Islet precursor cell (in vitro differentiated cells): ENCODE measurements around the gene SPNS3.

ENCODE experiments used
- DNase-seq: peaks from one replicate; pipeline ENCODE4 v3.0.0-alpha.2; 2018

Gene SPNS3

GRCh38 chr17:4427505-4427904, 6.2 kb upstream of the SPNS3 start:
- DNase-seq, result no peak

DNA sequence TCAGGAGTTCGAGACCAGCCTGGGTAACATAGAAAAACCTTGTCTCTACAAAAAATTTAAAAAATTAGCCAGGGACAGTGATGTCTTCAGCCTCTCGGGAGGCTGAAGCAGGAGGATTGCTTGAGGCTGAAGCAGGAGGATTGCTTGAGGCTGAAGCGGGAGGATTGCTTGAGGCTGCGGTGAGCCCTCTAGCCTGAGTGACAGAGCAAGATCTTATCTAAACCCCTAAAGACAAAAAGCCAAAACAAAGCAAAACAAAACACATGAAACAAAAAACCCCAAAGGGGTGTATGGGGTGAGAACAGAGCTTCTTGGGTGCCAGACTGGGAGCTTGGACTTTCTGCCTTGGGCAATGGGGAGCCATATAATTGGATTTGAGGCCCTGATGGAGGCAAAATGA, 2.6 kb downstream of the SPNS3 start:
- no peak for DNase-seq

DNA sequence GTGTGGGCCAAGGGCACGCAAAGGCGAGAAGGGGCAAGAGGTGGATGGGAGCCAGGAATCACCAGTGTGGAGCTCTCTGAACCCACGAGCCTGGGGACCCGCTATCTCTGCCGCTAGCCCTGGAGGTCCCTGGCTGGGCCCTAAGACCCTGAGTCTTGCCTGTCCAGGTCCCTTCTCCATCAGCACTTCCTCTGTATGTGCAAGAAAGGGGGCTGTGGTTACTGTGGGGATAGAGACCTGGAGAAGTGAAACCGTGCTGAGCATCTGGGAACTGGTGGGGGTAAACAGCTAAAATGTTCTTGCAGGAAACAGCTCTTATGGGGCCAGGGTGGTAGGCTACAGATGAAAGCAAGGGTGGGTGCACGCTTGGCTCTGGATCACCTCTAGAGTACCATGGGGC, 3.1 kb downstream of the SPNS3 start:
- DNase-seq, result peak; percentile 55

- DNase-seq, result no peak
Observed at GRCh38 chr17:4438162-4438944, 4.6 kb downstream of the SPNS3 start.

DNA sequence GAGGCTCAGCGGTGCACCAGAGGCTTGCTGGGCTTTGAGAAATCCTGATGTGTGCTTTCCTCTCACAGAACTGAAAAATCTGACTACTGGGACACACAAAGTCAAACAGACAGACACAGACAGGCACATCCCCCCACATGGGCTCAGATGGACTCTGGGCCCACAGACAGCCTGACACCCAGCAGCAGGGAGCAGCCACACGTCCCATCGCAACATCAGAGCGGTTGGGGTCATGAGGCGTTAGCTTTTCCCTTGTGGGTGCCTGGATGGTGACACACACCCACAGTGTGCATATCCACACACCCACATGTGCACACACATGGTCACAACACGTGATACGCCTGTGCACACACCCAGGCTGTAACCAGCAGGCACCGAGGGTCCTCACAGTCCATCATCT, 6.3 kb downstream of the SPNS3 start:
- DNase-seq, result no peak

GRCh38 chr17:4440690-4441686, 7.2 kb downstream of the SPNS3 start:
- DNase-seq, result no peak

- no peak for DNase-seq
Observed at GRCh38 chr17:4442582-4442981, 8.8 kb downstream of the SPNS3 start.

GRCh38 chr17:4443476-4443875, 9.7 kb downstream of the SPNS3 start:
- no peak for DNase-seq

GRCh38 chr17:4444782-4445473, 11.2 kb downstream of the SPNS3 start:
- DNase-seq, result no peak

DNA sequence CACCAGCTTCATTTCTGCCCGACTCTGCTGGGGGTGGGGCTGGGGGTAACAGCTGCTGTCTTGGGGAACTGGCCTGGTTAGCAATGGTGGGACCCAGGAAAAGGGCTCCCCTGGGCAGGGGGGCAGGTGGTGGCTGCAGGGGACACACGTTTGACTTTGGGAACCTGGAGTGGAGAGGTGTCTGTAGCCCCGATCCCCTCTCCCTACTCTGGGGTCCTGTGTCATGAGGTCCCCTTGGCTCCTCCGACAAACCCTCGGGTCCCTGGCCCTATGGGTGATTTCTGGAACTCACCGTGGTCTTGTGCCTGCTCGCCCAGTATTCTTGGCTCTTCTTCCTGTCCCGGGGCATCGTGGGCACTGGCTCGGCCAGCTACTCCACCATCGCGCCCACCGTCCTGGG, 12.0 kb downstream of the SPNS3 start:
- no peak for DNase-seq

- no peak for DNase-seq
Observed at GRCh38 chr17:4446326-4447071, 12.8 kb downstream of the SPNS3 start.

- DNase-seq, result no peak
Observed at GRCh38 chr17:4448197-4448980, 14.6 kb downstream of the SPNS3 start.

DNA sequence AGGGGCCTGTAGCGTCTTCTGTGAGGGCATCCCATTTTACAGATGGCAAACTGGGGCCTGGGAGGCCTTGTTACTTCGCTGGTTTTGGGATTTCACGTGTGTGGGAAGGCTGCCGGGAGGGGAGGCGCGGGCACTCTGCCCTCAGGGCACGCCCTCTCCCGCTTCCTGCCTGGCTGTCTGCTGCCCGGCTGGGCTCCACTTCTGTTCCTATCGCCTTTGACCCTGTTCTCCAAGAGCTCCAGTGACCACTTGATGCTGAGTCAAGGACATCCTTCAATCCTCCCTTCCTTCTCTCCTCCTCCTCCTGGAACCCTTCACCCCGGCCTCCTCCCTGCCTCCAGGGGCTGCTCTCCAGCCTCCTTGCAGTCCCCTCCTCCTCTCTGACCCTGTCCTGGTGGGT, 16.0 kb downstream of the SPNS3 start:
- no peak for DNase-seq

- DNase-seq, result no peak
Observed at GRCh38 chr17:4450710-4451316, 17.1 kb downstream of the SPNS3 start.

- DNase-seq, result no peak
Observed at GRCh38 chr17:4453812-4454591, 20.3 kb downstream of the SPNS3 start.

DNA sequence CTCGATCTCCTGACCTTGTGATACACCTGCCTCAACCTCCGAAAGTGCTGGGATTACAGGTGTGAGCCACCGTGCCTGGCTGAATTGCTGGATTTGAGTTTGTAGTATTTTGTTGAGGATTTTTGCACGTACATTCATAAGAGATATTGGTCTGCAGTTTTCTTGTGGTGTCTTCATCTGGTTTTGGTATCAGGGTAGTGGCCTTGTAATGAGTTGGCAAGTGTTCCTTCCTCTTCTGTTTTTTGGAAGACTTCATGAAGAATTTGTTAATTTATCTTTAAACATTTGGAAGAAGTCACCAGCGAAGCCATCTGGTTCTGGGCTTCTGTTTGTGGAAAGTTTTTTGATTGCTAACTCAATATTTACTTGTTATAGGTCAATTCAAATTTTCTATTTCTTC, 26.9 kb downstream of the SPNS3 start:
- DNase-seq, result no peak

DNA sequence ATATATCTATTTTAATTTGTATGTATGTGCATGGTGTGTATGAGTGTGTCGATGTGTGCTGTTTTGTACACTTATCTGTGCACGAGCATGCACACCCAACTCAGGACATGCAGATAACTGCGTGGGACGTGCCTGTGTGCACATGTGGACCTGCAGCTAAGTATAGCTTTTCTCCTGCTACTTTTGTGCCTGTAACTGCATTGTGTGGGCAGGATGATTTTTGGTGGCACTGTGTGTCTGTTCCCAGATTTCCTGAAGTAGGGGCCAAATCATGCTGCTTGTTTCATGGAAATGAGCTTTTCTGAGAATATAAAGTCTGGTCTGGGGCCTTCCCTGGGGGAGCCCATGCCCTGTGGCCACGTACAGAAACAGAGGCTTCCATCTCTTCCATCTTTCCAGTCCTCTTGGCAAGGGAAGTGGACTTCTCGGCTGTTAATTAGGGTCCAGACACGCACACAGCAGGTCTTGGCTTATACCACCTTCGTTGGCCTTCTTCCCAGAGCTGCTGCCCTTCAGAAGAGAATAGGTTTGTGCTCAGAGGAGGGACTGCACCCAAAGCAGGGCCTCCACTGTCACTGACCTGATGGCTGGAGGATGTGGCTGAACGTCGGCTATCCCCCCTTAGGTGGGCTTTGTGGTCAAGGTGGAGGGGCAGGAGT, 30.2 kb downstream of the SPNS3 start:
- peak; percentile 47 for DNase-seq

DNA sequence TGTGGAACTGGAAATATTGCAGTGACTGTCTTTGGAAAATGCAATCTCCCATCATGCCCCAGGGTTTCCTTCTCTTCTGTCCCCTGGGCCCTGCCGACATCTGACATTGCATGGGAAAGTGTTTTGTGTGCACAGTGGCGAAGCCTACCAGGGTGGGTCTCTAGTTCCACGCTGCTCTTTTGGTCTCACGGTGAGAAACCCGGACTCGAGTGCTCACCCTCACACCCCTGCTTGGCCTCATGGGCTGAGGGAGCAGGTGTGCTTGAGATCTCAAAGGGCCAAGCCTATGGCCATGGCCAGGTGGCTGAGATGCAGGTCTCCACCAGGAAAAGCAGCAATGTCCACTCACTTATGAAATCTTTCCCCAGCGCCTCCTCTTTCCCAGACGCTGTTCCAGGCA, 32.0 kb downstream of the SPNS3 start:
- DNase-seq, result peak; percentile 54

GRCh38 chr17:4467287-4467686, 33.5 kb downstream of the SPNS3 start:
- DNase-seq, result no peak

DNA sequence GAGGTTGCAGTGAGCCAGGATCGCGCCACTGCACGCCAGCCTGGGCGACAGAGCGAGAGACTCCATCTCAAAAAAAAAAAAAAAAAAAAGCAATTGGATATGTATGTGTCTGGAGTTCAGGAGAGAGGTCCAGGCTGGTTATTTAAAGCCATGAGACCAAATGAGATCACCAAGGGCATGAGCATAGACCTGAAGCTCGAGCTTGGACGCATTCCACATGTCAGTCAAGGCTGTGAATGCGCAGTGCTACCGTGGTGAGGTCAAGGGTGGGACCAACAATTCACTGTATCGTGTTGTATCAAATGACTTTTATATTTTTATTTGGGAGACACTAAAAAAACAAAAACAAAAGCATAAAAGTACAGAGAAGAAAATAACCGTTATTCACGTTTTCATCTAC, 35.8 kb downstream of the SPNS3 start:
- no peak for DNase-seq
